ENCODE measurements around the gene SHQ1. TPM values are rescaled to one million over a fixed set of nuclear protein-coding genes. Genes with fewer than 3 reads are reported as not detected.

Gene SHQ1
- total RNA-seq, 1 donor from 2014 or later: 18.0 TPM

- no peaks in the 10 kb centered on the region for H3K9me3 Mint-ChIP-seq (ENCODE audit: unreplicated experiment)
Measured at GRCh38 chr3:72803573-72803972, 44.7 kb downstream of the SHQ1 start.

GRCh38 chr3:72802001-72802400, 46.2 kb downstream of the SHQ1 start:
- no peaks in the 10 kb centered on the region for H3K27me3 Mint-ChIP-seq (ENCODE audit: unreplicated experiment)

More at GRCh38 chr3:72803573-72803972, 44.7 kb downstream of the SHQ1 start:
- Mint-ChIP-seq H3K27me3 (ENCODE audit: unreplicated experiment) (no peaks in the 10 kb centered on the region), H3K27ac (ENCODE audit: unreplicated experiment) (no peak overlapping the region), H3K36me3 (ENCODE audit: unreplicated experiment) (peaks cover 5% of the 10 kb centered on the region), H3K4me3 (ENCODE audit: unreplicated experiment) (no peak overlapping the region), H3K4me1 (ENCODE audit: unreplicated experiment) (peaks cover 3% of the 10 kb centered on the region)
- no peak for DNase-seq (ENCODE audit: extremely low spot score, unreplicated experiment)
- no peak for TF ChIP-seq CTCF (IDR thresholded peaks at IDR 0.05)

GRCh38 chr3:72800869-72801268, 47.4 kb downstream of the SHQ1 start:
- Mint-ChIP-seq H3K36me3 (ENCODE audit: unreplicated experiment) (peaks cover 8% of the 10 kb centered on the region), H3K27ac (ENCODE audit: unreplicated experiment) (no peak overlapping the region)

More at GRCh38 chr3:72802001-72802400, 46.2 kb downstream of the SHQ1 start:
- no peak overlapping the region for H3K4me3 Mint-ChIP-seq (ENCODE audit: unreplicated experiment)
- no peak for DNase-seq (ENCODE audit: extremely low spot score, unreplicated experiment)
- H3K9me3 Mint-ChIP-seq (ENCODE audit: unreplicated experiment): no peaks in the 10 kb centered on the region
- H3K36me3 Mint-ChIP-seq (ENCODE audit: unreplicated experiment): peaks cover 5% of the 10 kb centered on the region
- peaks cover 14% of the 10 kb centered on the region for H3K4me1 Mint-ChIP-seq (ENCODE audit: unreplicated experiment)
- H3K27ac Mint-ChIP-seq (ENCODE audit: unreplicated experiment): no peak overlapping the region
- TF ChIP-seq CTCF (IDR thresholded peaks at IDR 0.05): no peak

GRCh38 chr3:72798552-72799195, 49.6 kb downstream of the SHQ1 start:
- peak overlapping the region; percentile 1 for H3K27ac Mint-ChIP-seq (ENCODE audit: unreplicated experiment)
- TF ChIP-seq CTCF (IDR thresholded peaks at IDR 0.05): no peak
- H3K4me3 Mint-ChIP-seq (ENCODE audit: unreplicated experiment): no peak overlapping the region
- H3K4me1 Mint-ChIP-seq (ENCODE audit: unreplicated experiment): peaks cover 15% of the 10 kb centered on the region
- no peaks in the 10 kb centered on the region for H3K27me3 Mint-ChIP-seq (ENCODE audit: unreplicated experiment)
- peaks cover 3% of the 10 kb centered on the region for H3K36me3 Mint-ChIP-seq (ENCODE audit: unreplicated experiment)
- no peak for DNase-seq (ENCODE audit: extremely low spot score, unreplicated experiment)
- H3K9me3 Mint-ChIP-seq (ENCODE audit: unreplicated experiment): no peaks in the 10 kb centered on the region

More at GRCh38 chr3:72800869-72801268, 47.4 kb downstream of the SHQ1 start:
- no peak for TF ChIP-seq CTCF (IDR thresholded peaks at IDR 0.05)
- Mint-ChIP-seq H3K4me1 (ENCODE audit: unreplicated experiment) (peaks cover 15% of the 10 kb centered on the region), H3K27me3 (ENCODE audit: unreplicated experiment) (no peaks in the 10 kb centered on the region), H3K9me3 (ENCODE audit: unreplicated experiment) (no peaks in the 10 kb centered on the region), H3K4me3 (ENCODE audit: unreplicated experiment) (no peak overlapping the region)
- DNase-seq (ENCODE audit: extremely low spot score, unreplicated experiment): no peak

- Mint-ChIP-seq H3K4me1 (ENCODE audit: unreplicated experiment) (peaks cover 15% of the 10 kb centered on the region), H3K27ac (ENCODE audit: unreplicated experiment) (peak overlapping the region; percentile 1), H3K9me3 (ENCODE audit: unreplicated experiment) (no peaks in the 10 kb centered on the region), H3K36me3 (ENCODE audit: unreplicated experiment) (peaks cover 3% of the 10 kb centered on the region), H3K27me3 (ENCODE audit: unreplicated experiment) (no peaks in the 10 kb centered on the region), H3K4me3 (ENCODE audit: unreplicated experiment) (no peak overlapping the region)
- DNase-seq (ENCODE audit: extremely low spot score, unreplicated experiment): no peak
- no peak for TF ChIP-seq CTCF (IDR thresholded peaks at IDR 0.05)
Measured at GRCh38 chr3:72797773-72798543, 50.3 kb downstream of the SHQ1 start.

All from osteocyte (in vitro differentiated cells).